Right lobe of liver (tissue), 4 donors: ENCODE measurements around the gene HTR4.

Experiments used
- CTCF ChIP-seq, 4 donors: fragments of 200-600 bp in 3 of 4; fragments of 450-650 bp in 1 of 4; IDR thresholded peaks; one replicate each; pipeline versions ENCODE4 v1.5.1 to v1.8.0; 2016 to 2022; ENCODE audit warnings: antibody characterized with exemption in 4 of 4, mild to moderate bottlenecking in 2 of 4
- POLR2A ChIP-seq: fragments of 450-650 bp; IDR thresholded peaks from one replicate; pipeline ENCODE4 v1.6.1; 2017; ENCODE audit warnings: antibody characterized with exemption, mild to moderate bottlenecking
- donor health status: DM: no; HTN: no; CAD: no.
- donor health status: DM: no; HTN: no; CAD: no.
- donor health status: DM: no; HTN: yes; CAD: no.

GRCh38 chr5:148554621-148555020, 99.7 kb downstream of the HTR4 start:
- no peak for TF ChIP-seq CTCF (IDR thresholded peaks at IDR 0.05)
- TF ChIP-seq POLR2A = no peak
